HG03457 (cell line): Measurements from ENCODE around the gene TM2D3.

ENCODE experiments used
- ATAC-seq: cut with Tn5 transposase; IDR thresholded peaks from one replicate; pipeline ENCODE4 v1.9.1; 2021; ENCODE audit warnings: moderate number of reproducible peaks; ENCODE audit not compliant: unreplicated experiment

The TM2D3 gene

GRCh38 chr15:101609742-101610610 is 42.2 kb downstream of the TM2D3 start:
- no peak for ATAC-seq

DNA sequence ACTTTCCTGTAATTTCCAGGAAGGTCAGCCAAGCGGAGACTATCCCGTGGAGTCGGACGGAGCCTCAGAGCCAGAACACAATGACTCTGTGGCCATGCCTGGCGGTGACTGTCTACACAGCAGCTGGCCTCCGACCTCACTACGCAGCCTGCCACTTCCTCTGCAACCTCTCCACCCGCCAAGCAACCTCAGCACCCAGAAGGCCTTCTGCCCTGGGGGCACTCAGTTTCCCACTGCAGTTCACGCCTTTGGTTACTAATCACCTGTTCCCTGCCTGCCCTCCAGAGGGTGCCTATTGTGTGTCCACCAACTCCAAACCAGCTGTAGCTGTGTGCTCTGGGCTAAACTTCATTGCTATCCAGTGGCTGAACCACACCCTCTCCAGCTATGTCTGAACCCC is 44.0 kb downstream of the TM2D3 start:
- ATAC-seq = no peak

DNA sequence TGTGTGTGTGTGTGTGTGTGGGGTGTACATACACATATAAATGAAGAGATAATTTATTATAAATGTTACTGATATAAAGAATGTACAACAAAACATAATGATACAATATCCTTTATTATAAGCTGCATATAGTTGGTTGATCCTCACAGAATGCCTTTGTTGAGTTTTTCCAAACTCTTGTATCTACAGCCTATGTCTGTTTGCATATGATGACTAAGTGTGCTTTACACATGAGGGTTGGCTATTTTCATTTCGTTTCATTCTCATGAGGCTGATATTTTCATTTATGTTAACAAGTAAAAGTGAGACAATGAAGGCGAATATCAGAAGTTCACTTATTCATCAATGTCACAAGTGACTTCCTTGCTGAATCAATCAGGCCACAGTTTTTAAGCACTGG is 45.1 kb downstream of the TM2D3 start:
- no peak for ATAC-seq

- ATAC-seq = no peak
These were observed 47.9 kb downstream of the TM2D3 start for GRCh38 chr15:101604124-101604874.

GRCh38 chr15:101602801-101603200 is 49.4 kb downstream of the TM2D3 start:
- ATAC-seq = no peak

GRCh38 chr15:101600035-101600434 is 52.1 kb downstream of the TM2D3 start:
- no peak for ATAC-seq

DNA sequence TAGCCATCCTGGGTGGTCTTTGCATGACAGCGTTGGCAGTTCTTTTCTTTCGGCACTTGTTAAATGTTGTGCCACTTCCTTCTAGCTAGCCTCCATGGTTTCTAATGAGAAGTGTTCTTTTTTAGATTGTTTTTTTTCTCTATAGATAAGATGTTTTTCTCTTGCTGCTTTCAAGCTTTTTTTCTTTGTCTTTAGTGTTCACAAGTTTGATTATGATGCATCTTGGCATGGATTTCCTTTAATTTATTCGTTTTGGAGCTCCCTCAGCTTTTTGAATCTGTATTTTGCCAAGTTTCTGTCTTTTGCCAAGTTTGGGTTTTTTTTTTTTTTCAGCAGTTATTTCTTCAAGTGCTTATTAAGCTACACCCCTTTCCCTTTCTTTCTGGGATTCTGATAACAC is 53.1 kb downstream of the TM2D3 start:
- ATAC-seq = no peak

- ATAC-seq = no peak
These were observed 54.7 kb downstream of the TM2D3 start for GRCh38 chr15:101597360-101597928.

DNA sequence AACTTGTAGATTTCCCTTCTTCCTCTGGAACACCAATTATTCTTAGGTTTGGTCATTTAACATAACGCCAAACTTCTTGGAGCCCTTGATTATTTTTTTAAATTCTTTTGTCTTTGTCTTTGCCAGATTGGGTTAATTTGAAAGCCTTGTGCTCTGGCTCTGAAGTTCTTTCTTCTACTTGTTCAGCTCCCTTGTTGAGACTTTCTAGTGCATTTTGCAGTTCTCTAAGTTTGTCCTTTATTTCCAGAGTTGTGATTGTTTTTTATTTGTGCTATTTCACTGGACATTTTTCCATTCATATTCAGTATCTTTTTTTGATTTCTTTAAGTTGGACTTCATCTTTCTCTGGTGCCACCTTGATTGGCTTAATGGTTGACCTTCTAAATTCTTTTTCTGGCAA is 55.5 kb downstream of the TM2D3 start:
- no peak for ATAC-seq
